NB4 (cell line): ENCODE data around the gene ZNF627.
A peak's percentile ranks its signal among the peaks of the same experiment; 100 is the strongest.
"Not testable (repeated sequence)": the region's sequence is repeated elsewhere in the genome, so short reads cannot be mapped to it uniquely, and the experiment has no call there.

Experiments used
- DNase-seq: peaks from one replicate; pipeline ENCODE4 v3.0.0; 2010; ENCODE audit warnings: low read depth
- H3K4me3 ChIP-seq: one replicate; pipeline ENCODE4 v1.5.1; 2011; ENCODE audit warnings: mild to moderate bottlenecking, low read depth, low read length, moderate library complexity
- CTCF ChIP-seq: IDR thresholded peaks from one replicate; pipeline ENCODE4 v1.5.1; 2012; ENCODE audit warnings: low read depth, low read length
- MAX ChIP-seq: IDR thresholded peaks from 2 replicates; pipeline ENCODE4 v1.6.1; 2011; ENCODE audit warnings: low read depth, low read length
- MYC ChIP-seq: IDR thresholded peaks from 2 replicates; pipeline ENCODE4 v1.6.1; 2011; ENCODE audit warnings: low read depth, low read length
- POLR2A ChIP-seq: IDR thresholded peaks from 2 replicates; pipeline ENCODE4 v1.6.1; 2011; ENCODE audit warnings: mild to moderate bottlenecking; ENCODE audit not compliant: insufficient read length; ENCODE audit errors: extremely low read depth

Gene ZNF627

GRCh38 chr19:11560404-11561051 lies 36.8 kb upstream of the ZNF627 start:
- TF ChIP-seq CTCF = peak; percentile 51
- TF ChIP-seq MAX = peak; percentile 20; the same call in 1 of the 2 replicates
- 0 out of 2 replicates have a peak, but pooled peaks have one; percentile 19 for TF ChIP-seq MYC
- TF ChIP-seq POLR2A = no peak
- peak; percentile 91 for DNase-seq
- no peak overlapping the region for H3K4me3 ChIP-seq

GRCh38 chr19:11563532-11563931 lies 33.8 kb upstream of the ZNF627 start:
- H3K4me3 ChIP-seq = no peak overlapping the region
- TF ChIP-seq MAX = no peak
- no peak for TF ChIP-seq CTCF
- no peak for TF ChIP-seq POLR2A
- no peak for TF ChIP-seq MYC
- no peak for DNase-seq

- not testable (repeated sequence) for DNase-seq, H3K4me3 ChIP-seq
These were observed 33.0 kb upstream of the ZNF627 start for GRCh38 chr19:11564082-11564807.

GRCh38 chr19:11565649-11565980 lies 31.7 kb upstream of the ZNF627 start:
- not testable (repeated sequence) for DNase-seq, H3K4me3 ChIP-seq

GRCh38 chr19:11566164-11566563 lies 31.1 kb upstream of the ZNF627 start:
- DNase-seq = no peak
- H3K4me3 ChIP-seq = no peak overlapping the region
- no peak for TF ChIP-seq MYC
- no peak for TF ChIP-seq POLR2A
- TF ChIP-seq CTCF = no peak
- no peak for TF ChIP-seq MAX

GRCh38 chr19:11570039-11570462 lies 27.2 kb upstream of the ZNF627 start:
- peak; percentile 67 for DNase-seq
- no peak overlapping the region for H3K4me3 ChIP-seq
- TF ChIP-seq CTCF (no peak), MYC (no peak), POLR2A (no peak), MAX (no peak)

- DNase-seq = not testable (repeated sequence)
These were observed 23.9 kb upstream of the ZNF627 start for GRCh38 chr19:11573354-11573753.

GRCh38 chr19:11573763-11574162 lies 23.5 kb upstream of the ZNF627 start:
- DNase-seq, H3K4me3 ChIP-seq: not testable (repeated sequence)

More at GRCh38 chr19:11573354-11573753, 23.9 kb upstream of the ZNF627 start:
- not testable (repeated sequence) for H3K4me3 ChIP-seq
